OCI-LY1 (cell line): ENCODE results near the gene GRID2.

Source experiments
- H2AFZ ChIP-seq: fragments of 200-600 bp; sonication (generic), shearing (Covaris generic); 2 replicates; pipeline ENCODE4 v1.6.0; 2014; ENCODE audit warnings: antibody characterized with exemption, mild to moderate bottlenecking, low read length
- H3F3A ChIP-seq: fragments of 200-600 bp; sonication (generic), shearing (Covaris generic); 2 replicates; pipeline ENCODE4 v1.6.0; 2014; ENCODE audit warnings: mild to moderate bottlenecking, antibody characterized with exemption, low read length, moderate library complexity; ENCODE audit not compliant: insufficient read depth
- H3K27ac ChIP-seq: fragments of 200-600 bp; sonication (generic); 2 replicates; pipeline ENCODE4 v1.5.1; 2014; ENCODE audit warnings: low read length, mixed run types, mild to moderate bottlenecking, low read depth; ENCODE audit not compliant: poor library complexity, severe bottlenecking
- H3K27me3 ChIP-seq: fragments of 200-600 bp; sonication (generic); 2 replicates; pipeline ENCODE4 v1.6.0; 2014; ENCODE audit warnings: antibody characterized with exemption, mild to moderate bottlenecking, low read length, moderate library complexity; ENCODE audit not compliant: insufficient read depth
- H3K36me3 ChIP-seq: fragments of 200-600 bp; sonication (generic); 2 replicates; pipeline ENCODE4 v1.6.1; 2014; ENCODE audit warnings: mild to moderate bottlenecking, antibody characterized with exemption, low read length, moderate library complexity, mixed read lengths; ENCODE audit not compliant: insufficient read depth
- H3K4me1 ChIP-seq: fragments of 200-600 bp; sonication (generic); 2 replicates; pipeline ENCODE4 v1.5.1; 2014; ENCODE audit warnings: mild to moderate bottlenecking, low read length, moderate library complexity; ENCODE audit not compliant: insufficient read depth, severe bottlenecking
- H3K4me2 ChIP-seq: fragments of 200-600 bp; sonication (generic), shearing (Covaris generic); 2 replicates; pipeline ENCODE4 v1.6.1; 2014; ENCODE audit warnings: low read length
- H3K4me3 ChIP-seq: fragments of 200-600 bp; sonication (generic); 2 replicates; pipeline ENCODE4 v1.5.1; 2014; ENCODE audit warnings: low read length, low read depth, mild to moderate bottlenecking, mixed read lengths; ENCODE audit not compliant: poor library complexity, severe bottlenecking
- H3K79me2 ChIP-seq: fragments of 200-600 bp; shearing (Covaris generic); 2 replicates; pipeline ENCODE4 v1.6.1; 2016; ENCODE audit warnings: mixed run types, low read length, mixed read lengths; ENCODE audit not compliant: insufficient read depth
- H3K9ac ChIP-seq: fragments of 200-600 bp; sonication (generic), shearing (Covaris generic); 2 replicates; pipeline ENCODE4 v1.6.1; 2014; ENCODE audit warnings: mild to moderate bottlenecking, low read length, mixed read lengths
- H3K9me2 ChIP-seq: fragments of 200-600 bp; sonication (generic), shearing (Covaris generic); 2 replicates; pipeline ENCODE4 v1.6.1; 2014; ENCODE audit warnings: low read depth, mild to moderate bottlenecking, low read length, mixed read lengths
- H3K9me3 ChIP-seq: fragments of 200-600 bp; shearing (Covaris generic); 2 replicates; pipeline ENCODE4 v1.6.1; 2014; ENCODE audit warnings: low read length, mixed read lengths
- H4K20me1 ChIP-seq: fragments of 200-600 bp; sonication (generic), shearing (Covaris generic); 2 replicates; pipeline ENCODE4 v1.6.0; 2016; ENCODE audit warnings: mild to moderate bottlenecking, low read length; ENCODE audit not compliant: insufficient read depth
- EZH2 ChIP-seq: fragments of 200-600 bp; sonication (generic), shearing (Covaris generic); IDR thresholded peaks from 2 replicates; pipeline ENCODE4 v1.8.0; 2017; ENCODE audit warnings: borderline replicate concordance, mixed run types, mild to moderate bottlenecking, antibody characterized with exemption, low read length, moderate library complexity, mixed read lengths
- TF ChIP-seq, protein P1 (sequence below): fragments of 200-600 bp; sonication (generic), shearing (Covaris generic); IDR thresholded peaks from 2 replicates; pipeline ENCODE4 v1.5.1; 2017; ENCODE audit warnings: mild to moderate bottlenecking, antibody characterized with exemption, low read length, moderate library complexity, mixed read lengths

GRID2 gene

GRCh38 chr4:93658443-93658842 is 1354.7 kb downstream of the GRID2 start:
- no peaks in the 10 kb centered on the region for H3K79me2 ChIP-seq
- no peaks in the 10 kb centered on the region for H3K27me3 ChIP-seq
- no peaks in the 10 kb centered on the region for H3F3A ChIP-seq
- no peak for TF ChIP-seq EZH2
- H3K4me3 ChIP-seq, result no peak overlapping the region
- H4K20me1 ChIP-seq, result no peaks in the 10 kb centered on the region
- H2AFZ ChIP-seq, result no peak overlapping the region
- no peaks in the 10 kb centered on the region for H3K9me3 ChIP-seq
- no peaks in the 10 kb centered on the region for H3K9me2 ChIP-seq
- no peaks in the 10 kb centered on the region for H3K4me1 ChIP-seq
- no peak overlapping the region for H3K27ac ChIP-seq
- no peaks in the 10 kb centered on the region for H3K36me3 ChIP-seq
- H3K4me2 ChIP-seq, result no peak overlapping the region
- no peak overlapping the region for H3K9ac ChIP-seq

DNA sequence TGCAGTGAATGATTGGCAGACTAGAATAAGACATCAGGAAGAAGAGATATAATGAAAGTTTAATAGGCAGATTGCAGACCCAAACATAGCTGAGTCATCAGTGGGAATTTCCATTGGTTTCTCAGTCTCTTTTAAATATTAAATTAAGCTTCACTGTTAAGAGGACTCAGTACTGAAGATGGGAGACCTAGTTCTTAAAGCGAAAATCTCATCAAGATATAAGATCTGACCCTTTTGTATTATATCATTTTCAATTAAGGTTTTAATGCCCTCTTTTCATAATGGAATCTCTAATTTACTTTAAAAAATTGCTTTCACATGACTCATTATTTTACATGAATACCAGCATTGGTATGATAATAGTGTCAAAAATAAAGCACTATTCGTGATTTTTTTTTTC is 1355.9 kb downstream of the GRID2 start:
- Histone ChIP-seq H3K9ac (no peak overlapping the region), H3K4me1 (no peaks in the 10 kb centered on the region), H3K4me3 (no peak overlapping the region), H3K27me3 (no peaks in the 10 kb centered on the region), H3K9me2 (no peaks in the 10 kb centered on the region), H3K27ac (no peak overlapping the region), H3K79me2 (no peaks in the 10 kb centered on the region), H3F3A (no peaks in the 10 kb centered on the region), H2AFZ (no peak overlapping the region), H3K4me2 (no peak overlapping the region), H3K9me3 (no peaks in the 10 kb centered on the region), H3K36me3 (no peaks in the 10 kb centered on the region), H4K20me1 (no peaks in the 10 kb centered on the region)
- TF ChIP-seq, protein P1, sequence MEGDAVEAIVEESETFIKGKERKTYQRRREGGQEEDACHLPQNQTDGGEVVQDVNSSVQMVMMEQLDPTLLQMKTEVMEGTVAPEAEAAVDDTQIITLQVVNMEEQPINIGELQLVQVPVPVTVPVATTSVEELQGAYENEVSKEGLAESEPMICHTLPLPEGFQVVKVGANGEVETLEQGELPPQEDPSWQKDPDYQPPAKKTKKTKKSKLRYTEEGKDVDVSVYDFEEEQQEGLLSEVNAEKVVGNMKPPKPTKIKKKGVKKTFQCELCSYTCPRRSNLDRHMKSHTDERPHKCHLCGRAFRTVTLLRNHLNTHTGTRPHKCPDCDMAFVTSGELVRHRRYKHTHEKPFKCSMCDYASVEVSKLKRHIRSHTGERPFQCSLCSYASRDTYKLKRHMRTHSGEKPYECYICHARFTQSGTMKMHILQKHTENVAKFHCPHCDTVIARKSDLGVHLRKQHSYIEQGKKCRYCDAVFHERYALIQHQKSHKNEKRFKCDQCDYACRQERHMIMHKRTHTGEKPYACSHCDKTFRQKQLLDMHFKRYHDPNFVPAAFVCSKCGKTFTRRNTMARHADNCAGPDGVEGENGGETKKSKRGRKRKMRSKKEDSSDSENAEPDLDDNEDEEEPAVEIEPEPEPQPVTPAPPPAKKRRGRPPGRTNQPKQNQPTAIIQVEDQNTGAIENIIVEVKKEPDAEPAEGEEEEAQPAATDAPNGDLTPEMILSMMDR, result no peak
- no peak for TF ChIP-seq EZH2

- H4K20me1 ChIP-seq, result no peaks in the 10 kb centered on the region
Observed at GRCh38 chr4:93660036-93660435, 1356.3 kb downstream of the GRID2 start.

DNA sequence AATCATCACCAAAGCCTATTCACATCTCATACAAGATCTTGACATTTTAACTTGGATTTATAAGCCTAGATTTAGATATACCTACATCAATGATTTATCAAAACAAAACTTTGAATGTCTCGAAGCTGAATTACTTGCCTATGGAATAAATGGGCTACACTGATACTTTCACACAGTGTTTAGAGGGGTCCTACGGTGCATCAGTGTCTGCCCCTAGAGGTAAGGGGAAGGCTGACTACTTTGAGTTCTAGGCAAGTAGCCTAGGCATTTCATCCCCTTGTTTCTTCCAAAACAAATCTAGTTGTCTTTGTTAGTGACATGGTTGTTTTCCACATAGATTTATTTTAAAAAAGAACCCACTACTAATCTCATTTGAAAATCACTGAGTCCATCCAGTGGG is 1366.7 kb downstream of the GRID2 start:
- Histone ChIP-seq H2AFZ (no peak overlapping the region), H3K27ac (no peak overlapping the region), H3K4me2 (no peak overlapping the region), H3K27me3 (no peaks in the 10 kb centered on the region), H3K9me3 (no peaks in the 10 kb centered on the region), H3K9me2 (no peaks in the 10 kb centered on the region), H3K9ac (no peak overlapping the region), H3K4me3 (no peak overlapping the region), H3K79me2 (no peaks in the 10 kb centered on the region), H3K4me1 (no peaks in the 10 kb centered on the region), H4K20me1 (no peaks in the 10 kb centered on the region), H3K36me3 (no peaks in the 10 kb centered on the region), H3F3A (no peaks in the 10 kb centered on the region)
- no peak for TF ChIP-seq EZH2
- TF ChIP-seq, protein P1, result no peak

More at GRCh38 chr4:93660036-93660435, 1356.3 kb downstream of the GRID2 start:
- no peaks in the 10 kb centered on the region for H3K79me2 ChIP-seq
- H3K4me2 ChIP-seq, result no peak overlapping the region
- no peak overlapping the region for H3K4me3 ChIP-seq
- no peaks in the 10 kb centered on the region for H3K36me3 ChIP-seq
- no peak overlapping the region for H3K27ac ChIP-seq
- H2AFZ ChIP-seq, result no peak overlapping the region
- H3K4me1 ChIP-seq, result no peaks in the 10 kb centered on the region
- no peaks in the 10 kb centered on the region for H3F3A ChIP-seq
- H3K9me3 ChIP-seq, result no peaks in the 10 kb centered on the region
- no peak for TF ChIP-seq EZH2
- TF ChIP-seq, protein P1, result no peak
- H3K9me2 ChIP-seq, result no peaks in the 10 kb centered on the region
- no peak overlapping the region for H3K9ac ChIP-seq
- no peaks in the 10 kb centered on the region for H3K27me3 ChIP-seq
